ENCODE measurements around the gene CHAD. TPM values are rescaled to one million over a fixed set of nuclear protein-coding genes. Genes with fewer than 3 reads are reported as not detected.

CHAD gene
- total and polyA plus RNA-seq, 2 of the 13 experiments (the other 11 are each of a cell fraction or from before 2014, with no cell fraction given) = 1.4 TPM; not detected in 1

DNA sequence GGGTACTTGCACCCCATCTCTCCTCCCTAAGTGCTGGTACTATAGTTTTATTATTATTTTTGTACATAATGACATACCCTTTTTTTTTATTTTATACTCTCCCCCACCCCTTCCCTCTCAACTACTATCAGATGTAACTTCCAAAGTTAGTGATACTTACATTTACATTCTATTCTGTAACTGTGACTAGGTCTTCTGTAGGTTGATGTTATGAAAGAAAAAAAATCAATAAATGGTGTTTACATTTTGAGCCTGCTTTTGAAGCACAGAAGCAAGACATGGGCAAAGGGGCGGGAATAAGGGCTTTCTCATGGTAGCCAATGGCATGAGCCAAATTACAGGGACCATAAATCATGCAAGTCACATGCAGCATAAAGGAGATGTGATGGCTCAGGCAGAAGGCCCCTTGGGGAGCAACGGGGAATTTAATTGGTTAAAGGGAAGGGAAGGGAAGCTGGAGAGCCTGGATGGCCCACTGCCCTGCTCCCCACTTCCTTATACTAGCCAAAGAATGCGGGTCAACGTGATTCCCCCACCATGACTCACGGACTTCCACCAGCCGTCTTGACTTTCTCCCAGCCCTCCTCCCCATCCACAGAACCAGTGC lies 45.0 kb downstream of the CHAD start (continued):
- TF ChIP-seq EP300 (IDR thresholded peaks at IDR 0.05; ENCODE audit: low read depth in 2 of 2, low read length in 2 of 2) = peak in 1 of 2 experiments; percentile 82; a peak in 2 of 4 replicates
- TF ChIP-seq EP300 (CRISPR knock-in tag; IDR thresholded peaks at IDR 0.05; ENCODE audit: borderline replicate concordance) = no peak
- TF ChIP-seq ZNF235 (CRISPR knock-in tag; IDR thresholded peaks at IDR 0.05; ENCODE audit: borderline replicate concordance) = no peak
- no peak; the same call in 1 of the 2 replicates for TF ChIP-seq NAIF1 (CRISPR knock-in tag; IDR thresholded peaks at IDR 0.05; ENCODE audit: borderline replicate concordance)
- TF ChIP-seq ARNTL (CRISPR knock-in tag; IDR thresholded peaks at IDR 0.05) = peak; percentile 86
- 0 out of 2 replicates have a peak, but pooled peaks have one; percentile 20 for TF ChIP-seq ARNT2 (CRISPR knock-in tag; IDR thresholded peaks at IDR 0.05; ENCODE audit: low read depth)
- no peak for TF ChIP-seq HNRNPK (IDR thresholded peaks at IDR 0.05; ENCODE audit: low read depth, low read length, poor library complexity, severe bottlenecking)
- TF ChIP-seq NFKB2 (CRISPR knock-in tag; IDR thresholded peaks at IDR 0.05; ENCODE audit: borderline replicate concordance) = no peak
- TF ChIP-seq REPIN1 (CRISPR knock-in tag; IDR thresholded peaks at IDR 0.05; ENCODE audit: borderline replicate concordance, low read depth) = peak; percentile 78; the same call in 1 of the 2 replicates
- TF ChIP-seq, protein P1, sequence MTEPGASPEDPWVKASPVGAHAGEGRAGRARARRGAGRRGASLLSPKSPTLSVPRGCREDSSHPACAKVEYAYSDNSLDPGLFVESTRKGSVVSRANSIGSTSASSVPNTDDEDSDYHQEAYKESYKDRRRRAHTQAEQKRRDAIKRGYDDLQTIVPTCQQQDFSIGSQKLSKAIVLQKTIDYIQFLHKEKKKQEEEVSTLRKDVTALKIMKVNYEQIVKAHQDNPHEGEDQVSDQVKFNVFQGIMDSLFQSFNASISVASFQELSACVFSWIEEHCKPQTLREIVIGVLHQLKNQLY (CRISPR knock-in tag; IDR thresholded peaks at IDR 0.05) = peak; percentile 74; the same call in 1 of the 2 replicates
- peak; percentile 97 for TF ChIP-seq ZBTB20 (CRISPR knock-in tag; IDR thresholded peaks at IDR 0.05; ENCODE audit: borderline replicate concordance, low read depth)
- no peak for TF ChIP-seq SNRNP70 (IDR thresholded peaks at IDR 0.05; ENCODE audit: low read depth, low read length)
- no peak for TF ChIP-seq SETDB1 (CRISPR knock-in tag; IDR thresholded peaks at IDR 0.05; ENCODE audit: borderline replicate concordance)
- no peak for TF ChIP-seq SOX6 (IDR thresholded peaks at IDR 0.05)
- TF ChIP-seq SOX6 (CRISPR knock-in tag; IDR thresholded peaks at IDR 0.05) = peak; percentile 81
- no peak for TF ChIP-seq ZBTB40 (IDR thresholded peaks at IDR 0.05)
- TF ChIP-seq ZBTB40 (CRISPR knock-in tag; IDR thresholded peaks at IDR 0.05) = no peak
- no peak for TF ChIP-seq POLR2G (IDR thresholded peaks at IDR 0.05; ENCODE audit: low read depth, low read length)
- TF ChIP-seq MXD4 (CRISPR knock-in tag; IDR thresholded peaks at IDR 0.05) = no peak
- TF ChIP-seq PRPF4 (IDR thresholded peaks at IDR 0.05; ENCODE audit: low read depth, low read length, poor library complexity, severe bottlenecking) = no peak
- TF ChIP-seq, protein P2, sequence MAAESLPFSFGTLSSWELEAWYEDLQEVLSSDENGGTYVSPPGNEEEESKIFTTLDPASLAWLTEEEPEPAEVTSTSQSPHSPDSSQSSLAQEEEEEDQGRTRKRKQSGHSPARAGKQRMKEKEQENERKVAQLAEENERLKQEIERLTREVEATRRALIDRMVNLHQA (CRISPR knock-in tag; IDR thresholded peaks at IDR 0.05) = no peak
